ENCODE data around the gene TMEM88.

- no peak for TF ChIP-seq CTCF (conservative IDR thresholded peaks at IDR 0.05; ENCODE audit: low read length)
- TF ChIP-seq EZH2phosphoT487 (IDR thresholded peaks at IDR 0.05; ENCODE audit: borderline replicate concordance), result no peak
Observed at GRCh38 chr17:7864995-7865650, 10.3 kb downstream of the TMEM88 start.

Data from Loucy (cell line).